ENCODE results near the gene BCAS3. TPM values are rescaled to one million over a fixed set of nuclear protein-coding genes. Genes with fewer than 3 reads are reported as not detected.

The BCAS3 gene
- total and polyA plus RNA-seq, 10 donors, result 3.7 to 56.0 (median 42.3) TPM

- peaks cover 0 to 24% (median 3%) of the 10 kb centered on the region in 6 donors for H3K4me1 ChIP-seq
- H3K4me3 ChIP-seq, result no peak overlapping the region
- H3K9me3 ChIP-seq, result no peaks in the 10 kb centered on the region
- intact Hi-C loops (cut with DNase I; ENCODE audit: low total_unique reads), result no loop called here
- H3K27me3 ChIP-seq (replicated peaks in 1 of 7), result no peaks in the 10 kb centered on the region
- TF ChIP-seq, protein P1, sequence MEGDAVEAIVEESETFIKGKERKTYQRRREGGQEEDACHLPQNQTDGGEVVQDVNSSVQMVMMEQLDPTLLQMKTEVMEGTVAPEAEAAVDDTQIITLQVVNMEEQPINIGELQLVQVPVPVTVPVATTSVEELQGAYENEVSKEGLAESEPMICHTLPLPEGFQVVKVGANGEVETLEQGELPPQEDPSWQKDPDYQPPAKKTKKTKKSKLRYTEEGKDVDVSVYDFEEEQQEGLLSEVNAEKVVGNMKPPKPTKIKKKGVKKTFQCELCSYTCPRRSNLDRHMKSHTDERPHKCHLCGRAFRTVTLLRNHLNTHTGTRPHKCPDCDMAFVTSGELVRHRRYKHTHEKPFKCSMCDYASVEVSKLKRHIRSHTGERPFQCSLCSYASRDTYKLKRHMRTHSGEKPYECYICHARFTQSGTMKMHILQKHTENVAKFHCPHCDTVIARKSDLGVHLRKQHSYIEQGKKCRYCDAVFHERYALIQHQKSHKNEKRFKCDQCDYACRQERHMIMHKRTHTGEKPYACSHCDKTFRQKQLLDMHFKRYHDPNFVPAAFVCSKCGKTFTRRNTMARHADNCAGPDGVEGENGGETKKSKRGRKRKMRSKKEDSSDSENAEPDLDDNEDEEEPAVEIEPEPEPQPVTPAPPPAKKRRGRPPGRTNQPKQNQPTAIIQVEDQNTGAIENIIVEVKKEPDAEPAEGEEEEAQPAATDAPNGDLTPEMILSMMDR (IDR thresholded peaks at IDR 0.05 in 8 of 11, conservative IDR thresholded peaks at IDR 0.05 in 3 of 11), result no peak
- TF ChIP-seq POLR2A (IDR thresholded peaks at IDR 0.05), result no peak
- TF ChIP-seq POLR2AphosphoS5 (IDR thresholded peaks at IDR 0.05), result no peak
- no peak for DNase-seq
- no peaks in the 10 kb centered on the region for H3K36me3 ChIP-seq
- WGBS, 5 donors, result 64 to 80% (median 70%) methylated on average over 7 of the region's 7 CpGs
- H3K27ac ChIP-seq, result peak overlapping the region in 2 of 8 donors; percentile 37 to 44
Measured at GRCh38 chr17:61157246-61157886, 479.7 kb downstream of the BCAS3 start.

- DNase-seq, result no peak
- TF ChIP-seq, protein P1 (IDR thresholded peaks at IDR 0.05 in 8 of 11, conservative IDR thresholded peaks at IDR 0.05 in 3 of 11), result no peak
- TF ChIP-seq POLR2A (IDR thresholded peaks at IDR 0.05) (no peak), POLR2AphosphoS5 (IDR thresholded peaks at IDR 0.05) (no peak)
- H3K4me3 ChIP-seq, result no peak overlapping the region
- H3K36me3 ChIP-seq, result no peaks in the 10 kb centered on the region
- intact Hi-C loops (cut with DNase I; ENCODE audit: low total_unique reads), result no loop called here
- H3K9me3 ChIP-seq, result no peaks in the 10 kb centered on the region
- 88 to 96% (median 95%) methylated on average over 3 of the region's 3 CpGs for WGBS, 5 donors
- H3K27ac ChIP-seq, result no peak overlapping the region
- H3K27me3 ChIP-seq (replicated peaks in 1 of 7), result no peaks in the 10 kb centered on the region
- peaks cover 0 to 24% (median 3%) of the 10 kb centered on the region in 6 donors for H3K4me1 ChIP-seq
Measured at GRCh38 chr17:61158376-61158775, 480.7 kb downstream of the BCAS3 start.

DNA sequence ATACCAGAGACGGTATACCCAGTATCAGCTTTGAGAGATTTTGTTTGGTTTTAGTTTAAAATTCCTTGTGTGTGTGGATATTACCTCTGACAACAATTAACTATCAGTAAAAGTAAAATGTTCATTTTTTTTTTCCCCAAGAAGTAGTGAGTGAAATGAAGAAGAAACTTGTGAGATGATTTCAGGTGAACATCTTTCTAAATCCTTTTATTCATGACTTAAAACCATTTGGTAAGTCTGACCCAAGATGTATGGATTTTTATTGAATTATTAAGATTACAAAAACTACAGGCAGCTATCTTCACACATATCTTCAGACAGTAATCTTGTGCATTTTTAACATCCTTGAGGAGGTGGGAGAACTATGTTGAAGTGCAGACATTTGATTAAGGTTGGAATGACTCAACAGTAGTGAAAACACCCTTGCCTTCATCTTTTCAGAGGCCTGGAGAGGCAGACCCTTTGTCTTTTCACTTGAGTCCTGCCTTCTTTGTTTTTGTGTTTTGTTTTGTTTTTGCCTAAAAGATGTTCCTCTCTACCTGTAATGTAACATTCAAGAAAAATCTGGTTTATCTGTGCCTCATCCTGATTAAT lies 481.7 kb downstream of the BCAS3 start:
- no peak for DNase-seq
- peaks cover 0 to 24% (median 3%) of the 10 kb centered on the region in 6 donors for H3K4me1 ChIP-seq
- H3K27ac ChIP-seq, result no peak overlapping the region
- no peak for TF ChIP-seq POLR2A (IDR thresholded peaks at IDR 0.05)
- TF ChIP-seq POLR2AphosphoS5 (IDR thresholded peaks at IDR 0.05), result no peak
- TF ChIP-seq, protein P1 (IDR thresholded peaks at IDR 0.05 in 8 of 11, conservative IDR thresholded peaks at IDR 0.05 in 3 of 11), result no peak
- 84 to 100% (median 92%) methylated on average over 1 of the region's 1 CpG for WGBS, 5 donors
- peaks cover 0 to 2% (median 0%) of the 10 kb centered on the region in 6 donors for H3K36me3 ChIP-seq
- H3K4me3 ChIP-seq, result no peak overlapping the region
- peaks cover 0 to 3% (median 1%) of the 10 kb centered on the region in 8 donors for H3K9me3 ChIP-seq
- no peaks in the 10 kb centered on the region for H3K27me3 ChIP-seq (replicated peaks in 1 of 7)
- intact Hi-C loops (cut with DNase I; ENCODE audit: low total_unique reads), result no loop called here

DNA sequence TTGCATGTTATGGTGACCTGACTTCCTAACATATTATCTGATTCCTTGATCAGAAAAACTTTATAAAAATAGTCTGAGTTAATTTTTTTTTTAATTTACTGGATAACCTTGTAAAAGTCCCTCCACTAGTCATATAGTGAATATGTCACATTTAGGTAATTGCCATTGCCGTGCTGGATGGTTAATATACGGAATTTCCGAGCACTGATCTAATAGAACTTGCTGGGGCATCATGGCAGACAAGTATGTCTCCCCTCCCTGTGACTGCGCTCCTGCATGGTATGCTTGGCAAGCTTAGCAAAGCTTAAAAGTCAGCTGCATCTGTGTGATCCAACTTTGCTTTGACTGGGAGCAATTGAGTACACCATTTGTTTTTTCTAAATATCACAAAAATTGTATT lies 482.6 kb downstream of the BCAS3 start:
- DNase-seq, result no peak
- H3K4me1 ChIP-seq, result peaks cover 0 to 24% (median 3%) of the 10 kb centered on the region in 6 donors
- whole genome bisulfite sequencing, 5 donors, result 79 to 98% (median 88%) methylated on average over 4 of the region's 4 CpGs
- no peak overlapping the region for H3K4me3 ChIP-seq
- H3K27me3 ChIP-seq (replicated peaks in 1 of 7), result no peaks in the 10 kb centered on the region
- peaks cover 0 to 10% (median 7%) of the 10 kb centered on the region in 8 donors for H3K9me3 ChIP-seq
- intact Hi-C loops (cut with DNase I; ENCODE audit: low total_unique reads), result no loop called here
- no peak for TF ChIP-seq POLR2AphosphoS5 (IDR thresholded peaks at IDR 0.05)
- TF ChIP-seq, protein P1 (IDR thresholded peaks at IDR 0.05 in 8 of 11, conservative IDR thresholded peaks at IDR 0.05 in 3 of 11), result no peak
- TF ChIP-seq POLR2A (IDR thresholded peaks at IDR 0.05), result no peak
- peaks cover 0 to 5% (median 0%) of the 10 kb centered on the region in 6 donors for H3K36me3 ChIP-seq
- H3K27ac ChIP-seq, result no peak overlapping the region

Measured in spleen (tissue), 11 donors.